PC-9 (cell line): ENCODE data around the gene COX8A.

ENCODE experiments used
- CTCF ChIP-seq: fragments of 200-600 bp; sonication (generic); conservative IDR thresholded peaks from 2 replicates; pipeline ENCODE4 v1.6.1; 2017; ENCODE audit warnings: mixed run types, antibody characterized with exemption, mild to moderate bottlenecking, moderate library complexity
- EZH2 ChIP-seq: fragments of 200-600 bp; sonication (generic); IDR thresholded peaks from 2 replicates; pipeline ENCODE4 v1.8.0; 2017; ENCODE audit warnings: antibody characterized with exemption, low read depth

- TF ChIP-seq CTCF (no peak), EZH2 (no peak)
Measured at GRCh38 chr11:63993993-63994392, 19.6 kb downstream of the COX8A start.
